K562 (cell line): ENCODE results near the gene TSTD1. TPM values are rescaled to one million over a fixed set of nuclear protein-coding genes. Genes with fewer than 3 reads are reported as not detected.

Experiments
- JUND ChIP-seq, 2 experiments: IDR thresholded peaks; 2 replicates in 1 of 2; 3 replicates in 1 of 2; pipeline ENCODE4 v1.6.1; 2011; ENCODE audit warnings: borderline replicate concordance in 2 of 2, low read depth in 2 of 2, low read length in 2 of 2, improper control_type of control experiment in 1 of 2, missing biosample characterization in 1 of 2, missing genetic modification characterization in 1 of 2, missing genetic modification reagents in 1 of 2
- KAT7 ChIP-seq: sonication (generic); formaldehyde crosslinking; IDR thresholded peaks from 2 replicates; pipeline ENCODE4 v1.8.0; 2022; ENCODE audit warnings: missing genetic modification reagents, mild to moderate bottlenecking, borderline replicate concordance
- L3MBTL2 ChIP-seq: fragments of 450-650 bp; IDR thresholded peaks from 2 replicates; pipeline ENCODE4 v1.6.1; 2016; ENCODE audit warnings: mild to moderate bottlenecking, moderate library complexity
- MCM3 ChIP-seq: fragments of 450-650 bp; IDR thresholded peaks from 2 replicates; pipeline ENCODE4 v1.6.1; 2016
- MCM7 ChIP-seq, 2 experiments: fragments of 450-650 bp; IDR thresholded peaks; 2 replicates each; pipeline ENCODE4 v1.6.1; 2016 to 2018
- MTA3 ChIP-seq: fragments of 450-650 bp; formaldehyde crosslinking; IDR thresholded peaks from 2 replicates; pipeline ENCODE4 v1.6.1; 2017; ENCODE audit warnings: mild to moderate bottlenecking, borderline replicate concordance
- PTTG1 ChIP-seq: fragments of 450-650 bp; IDR thresholded peaks from 2 replicates; pipeline ENCODE4 v1.6.1; 2016; ENCODE audit warnings: low read depth, mild to moderate bottlenecking, missing genetic modification characterization, missing compliant biosample characterization
- RFX7 ChIP-seq: fragments of 250-450 bp; sonication (Bioruptor Pico); IDR thresholded peaks from 2 replicates; pipeline ENCODE4 v1.5.1; 2021; ENCODE audit warnings: mild to moderate bottlenecking
- SMAD3 ChIP-seq: fragments of 450-650 bp; formaldehyde crosslinking; conservative IDR thresholded peaks from 2 replicates; pipeline ENCODE4 v1.4.0; 2020; ENCODE audit warnings: mild to moderate bottlenecking
- TCFL5 ChIP-seq: fragments of 250-450 bp; sonication (Bioruptor Pico); conservative IDR thresholded peaks from 2 replicates; pipeline ENCODE4 v1.6.1; 2021; ENCODE audit warnings: mild to moderate bottlenecking, moderate library complexity, matching md5 sums
- TOE1 ChIP-seq, 2 experiments: fragments of 450-650 bp in 1 of 2; sonication (generic) in 1 of 2; formaldehyde crosslinking in 1 of 2; IDR thresholded peaks; 2 replicates each; pipeline versions ENCODE4 v1.7.1 to v1.8.0; 2016 to 2022; ENCODE audit warnings: borderline replicate concordance in 2 of 2, mild to moderate bottlenecking in 2 of 2, antibody characterized with exemption in 1 of 2, inconsistent platforms in 1 of 2, low read depth in 1 of 2, missing genetic modification reagents in 1 of 2, moderate library complexity in 1 of 2
- U2AF1 ChIP-seq: fragments of 200-400 bp; formaldehyde crosslinking; optimal IDR thresholded peaks from 2 replicates; pipeline ENCODE3; 2017; ENCODE audit warnings: mild to moderate bottlenecking, low read depth, low read length, moderate library complexity
- ZBED1 ChIP-seq: IDR thresholded peaks from 2 replicates; pipeline ENCODE4 v1.6.1; 2014
- ZBTB8A ChIP-seq: fragments of 450-650 bp; IDR thresholded peaks from 2 replicates; pipeline ENCODE4 v1.6.1; 2018; ENCODE audit warnings: mild to moderate bottlenecking, moderate library complexity; ENCODE audit not compliant: partially characterized antibody
- ZFPM2 ChIP-seq: fragments of 250-450 bp; sonication (Bioruptor Pico); IDR thresholded peaks from 2 replicates; pipeline ENCODE4 v1.5.1; 2022; ENCODE audit warnings: mild to moderate bottlenecking
- ZNF124 ChIP-seq: sonication (generic); formaldehyde crosslinking; IDR thresholded peaks from 2 replicates; pipeline ENCODE4 v1.8.1; 2022; ENCODE audit warnings: missing genetic modification reagents
- ZNF197 ChIP-seq: fragments of 200-800 bp; sonication (Bioruptor generic); IDR thresholded peaks from 2 replicates; pipeline ENCODE4 v1.6.1; 2016; ENCODE audit warnings: low read depth, missing genetic modification characterization, missing compliant biosample characterization
- ZNF224 ChIP-seq: sonication (generic); formaldehyde crosslinking; IDR thresholded peaks from 2 replicates; pipeline ENCODE4 v1.8.0; 2022; ENCODE audit warnings: mild to moderate bottlenecking, missing genetic modification reagents
- ZNF239 ChIP-seq: fragments of 250-450 bp; sonication (Bioruptor Pico); IDR thresholded peaks from 2 replicates; pipeline ENCODE4 v1.4.0; 2020; ENCODE audit warnings: mild to moderate bottlenecking
- polyA plus RNA-seq, 8 experiments: library from polyadenylated mRNA; depleted of rRNA in 4 of 8; stranded (reverse) in 5 of 8; unstranded in 3 of 8; fragments of >200 nt; fragmentation: Nextera tagmentation in 2 of 8; fragmentation: Illumina TruSeq in 1 of 8; extraction: Ambion mirVana in 2 of 8; extraction: Trizol in 1 of 8; gene quantifications; 2 replicates each; pipeline versions ENCODE4 v1.2.1 to v1.2.3, GENCODE V29; 2011 to 2014; ENCODE audit warnings: inconsistent platforms in 1 of 8, missing spikeins in 1 of 8
- total RNA-seq, 7 experiments: library from RNA; depleted of rRNA in 6 of 7; stranded (reverse); fragments of >200 nt in 6 of 7; fragmentation: Illumina TruSeq in 2 of 7; extraction: Trizol in 2 of 7; gene quantifications; 2 replicates each; pipeline versions ENCODE4 v1.2.1 to v1.2.3, GENCODE V29; 2011 to 2021; ENCODE audit warnings: low replicate concordance in 1 of 7
- TF ChIP-seq, protein P1 (sequence below), 2 experiments: fragments of 150-350 bp in 1 of 2; IDR thresholded peaks; 2 replicates each; pipeline ENCODE4 v1.6.1; 2012 to 2016; ENCODE audit warnings: low read depth in 2 of 2, low read length in 2 of 2, mild to moderate bottlenecking in 1 of 2, moderate library complexity in 1 of 2
- TF ChIP-seq, protein P2 (sequence below): fragments of 450-650 bp; IDR thresholded peaks from 2 replicates; pipeline ENCODE4 v1.6.1; 2016; ENCODE audit warnings: low read depth, mild to moderate bottlenecking, moderate library complexity
- TF ChIP-seq, protein P3 (sequence below): fragments of 450-650 bp; IDR thresholded peaks from one replicate; pipeline ENCODE4 v1.6.1; 2018; ENCODE audit warnings: mild to moderate bottlenecking, moderate library complexity; ENCODE audit not compliant: partially characterized antibody

Gene TSTD1
- total and polyA plus RNA-seq, 9 of the 15 experiments (the other 6 are each of a cell fraction or from before 2014, with no cell fraction given), result 0.23 to 0.53 TPM; not detected in 7

DNA sequence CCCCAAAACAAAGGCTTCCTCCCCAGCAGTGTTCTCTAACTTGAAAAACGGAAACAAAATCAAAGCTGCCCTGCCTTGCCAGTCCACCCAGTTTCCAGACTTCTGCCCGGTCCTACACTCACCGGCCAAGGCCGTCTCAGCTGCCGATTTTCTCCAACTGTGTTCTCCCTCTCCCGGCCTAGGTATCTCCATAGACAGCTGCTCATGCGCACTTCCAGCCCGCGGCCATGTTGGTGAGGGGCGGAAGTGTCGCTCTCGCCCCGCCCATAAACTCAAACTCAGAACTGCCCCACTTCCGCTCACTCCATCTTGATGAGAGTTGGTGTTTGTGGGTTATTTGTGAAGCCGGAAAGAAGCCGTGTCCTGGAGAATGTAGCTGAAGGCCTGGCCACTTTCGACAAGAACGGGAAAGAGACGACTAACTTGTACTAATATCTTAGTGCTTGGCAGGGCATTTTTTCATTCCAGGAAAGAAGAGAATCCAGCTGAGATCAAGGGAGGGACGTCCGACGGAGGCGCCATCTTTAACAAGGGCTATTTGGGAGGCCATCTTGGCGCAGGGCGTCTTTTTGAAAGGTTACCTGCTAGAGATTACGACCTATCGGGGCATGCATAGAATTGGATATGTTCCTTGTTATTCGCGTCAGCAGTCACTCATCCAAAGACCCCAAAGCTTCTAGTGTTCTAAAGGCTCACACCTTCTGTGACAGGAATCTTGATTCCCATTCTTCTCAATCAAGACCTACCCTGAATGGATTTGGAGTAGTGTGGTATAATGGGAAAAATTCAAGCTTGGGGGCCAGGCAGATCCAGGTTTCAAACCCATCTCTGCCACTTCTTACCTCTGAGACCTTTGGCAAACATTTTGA, 7.2 kb upstream of the TSTD1 start, which contains the start of gene USF1 (continued):
- TF ChIP-seq ZBTB8A, result no peak
- 0 out of 2 replicates have a peak, but pooled peaks have one; percentile 36 for TF ChIP-seq ZNF224 (CRISPR knock-in tag)
- TF ChIP-seq MCM3, result no peak
- TF ChIP-seq SMAD3 (CRISPR knock-in tag), result no peak; the same call in 1 of the 2 replicates
- TF ChIP-seq, protein P1, sequence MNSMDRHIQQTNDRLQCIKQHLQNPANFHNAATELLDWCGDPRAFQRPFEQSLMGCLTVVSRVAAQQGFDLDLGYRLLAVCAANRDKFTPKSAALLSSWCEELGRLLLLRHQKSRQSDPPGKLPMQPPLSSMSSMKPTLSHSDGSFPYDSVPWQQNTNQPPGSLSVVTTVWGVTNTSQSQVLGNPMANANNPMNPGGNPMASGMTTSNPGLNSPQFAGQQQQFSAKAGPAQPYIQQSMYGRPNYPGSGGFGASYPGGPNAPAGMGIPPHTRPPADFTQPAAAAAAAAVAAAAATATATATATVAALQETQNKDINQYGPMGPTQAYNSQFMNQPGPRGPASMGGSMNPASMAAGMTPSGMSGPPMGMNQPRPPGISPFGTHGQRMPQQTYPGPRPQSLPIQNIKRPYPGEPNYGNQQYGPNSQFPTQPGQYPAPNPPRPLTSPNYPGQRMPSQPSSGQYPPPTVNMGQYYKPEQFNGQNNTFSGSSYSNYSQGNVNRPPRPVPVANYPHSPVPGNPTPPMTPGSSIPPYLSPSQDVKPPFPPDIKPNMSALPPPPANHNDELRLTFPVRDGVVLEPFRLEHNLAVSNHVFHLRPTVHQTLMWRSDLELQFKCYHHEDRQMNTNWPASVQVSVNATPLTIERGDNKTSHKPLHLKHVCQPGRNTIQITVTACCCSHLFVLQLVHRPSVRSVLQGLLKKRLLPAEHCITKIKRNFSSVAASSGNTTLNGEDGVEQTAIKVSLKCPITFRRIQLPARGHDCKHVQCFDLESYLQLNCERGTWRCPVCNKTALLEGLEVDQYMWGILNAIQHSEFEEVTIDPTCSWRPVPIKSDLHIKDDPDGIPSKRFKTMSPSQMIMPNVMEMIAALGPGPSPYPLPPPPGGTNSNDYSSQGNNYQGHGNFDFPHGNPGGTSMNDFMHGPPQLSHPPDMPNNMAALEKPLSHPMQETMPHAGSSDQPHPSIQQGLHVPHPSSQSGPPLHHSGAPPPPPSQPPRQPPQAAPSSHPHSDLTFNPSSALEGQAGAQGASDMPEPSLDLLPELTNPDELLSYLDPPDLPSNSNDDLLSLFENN (IDR thresholded peaks at IDR 0.05; ENCODE audit: low read depth in 2 of 2, low read length in 2 of 2), result no peak
- TF ChIP-seq L3MBTL2, result peak; percentile 77
- TF ChIP-seq RFX7, result no peak
- 0 out of 2 replicates have a peak, but pooled peaks have one; percentile 18 for TF ChIP-seq MTA3
- no peak for TF ChIP-seq TCFL5
- TF ChIP-seq ZNF197, result peak; percentile 84
- TF ChIP-seq ZNF239 (CRISPR knock-in tag), result peak; percentile 66
- TF ChIP-seq ZBED1, result peak; percentile 23; the same call in 1 of the 2 replicates
- 0 out of 2 replicates have a peak, but pooled peaks have one; percentile 22 for TF ChIP-seq PTTG1 (tag)
- no peak for TF ChIP-seq ZNF124
- 0 out of 2 replicates have a peak, but pooled peaks have one; percentile 9 for TF ChIP-seq KAT7 (CRISPR knock-in tag)
- peak; percentile 43; the same call in 1 of the 2 replicates for TF ChIP-seq TOE1 (IDR thresholded peaks at IDR 0.05; ENCODE audit: borderline replicate concordance)
- no peak for TF ChIP-seq TOE1 (CRISPR knock-in tag; IDR thresholded peaks at IDR 0.05; ENCODE audit: borderline replicate concordance, low read depth)
- TF ChIP-seq, protein P2, sequence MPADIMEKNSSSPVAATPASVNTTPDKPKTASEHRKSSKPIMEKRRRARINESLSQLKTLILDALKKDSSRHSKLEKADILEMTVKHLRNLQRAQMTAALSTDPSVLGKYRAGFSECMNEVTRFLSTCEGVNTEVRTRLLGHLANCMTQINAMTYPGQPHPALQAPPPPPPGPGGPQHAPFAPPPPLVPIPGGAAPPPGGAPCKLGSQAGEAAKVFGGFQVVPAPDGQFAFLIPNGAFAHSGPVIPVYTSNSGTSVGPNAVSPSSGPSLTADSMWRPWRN, result no peak
- no peak for TF ChIP-seq ZFPM2 (CRISPR knock-in tag)
- no peak for TF ChIP-seq MCM7 (IDR thresholded peaks at IDR 0.05)
- TF ChIP-seq JUND (IDR thresholded peaks at IDR 0.05; ENCODE audit: borderline replicate concordance, low read depth, low read length), result 0 out of 2 replicates have a peak, but pooled peaks have one; percentile 15
- peak; percentile 48; the same call in 2 of the 3 replicates for TF ChIP-seq JUND (tag; IDR thresholded peaks at IDR 0.05; ENCODE audit: borderline replicate concordance, low read depth, low read length)
- no peak for TF ChIP-seq U2AF1
- TF ChIP-seq, protein P3, sequence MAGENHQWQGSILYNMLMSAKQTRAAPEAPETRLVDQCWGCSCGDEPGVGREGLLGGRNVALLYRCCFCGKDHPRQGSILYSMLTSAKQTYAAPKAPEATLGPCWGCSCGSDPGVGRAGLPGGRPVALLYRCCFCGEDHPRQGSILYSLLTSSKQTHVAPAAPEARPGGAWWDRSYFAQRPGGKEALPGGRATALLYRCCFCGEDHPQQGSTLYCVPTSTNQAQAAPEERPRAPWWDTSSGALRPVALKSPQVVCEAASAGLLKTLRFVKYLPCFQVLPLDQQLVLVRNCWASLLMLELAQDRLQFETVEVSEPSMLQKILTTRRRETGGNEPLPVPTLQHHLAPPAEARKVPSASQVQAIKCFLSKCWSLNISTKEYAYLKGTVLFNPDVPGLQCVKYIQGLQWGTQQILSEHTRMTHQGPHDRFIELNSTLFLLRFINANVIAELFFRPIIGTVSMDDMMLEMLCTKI, result no peak
